GM12801 (cell line): ENCODE data around the gene ST8SIA6.

Experiments
- CTCF ChIP-seq: IDR thresholded peaks from one replicate; pipeline ENCODE4 v1.5.1; 2011; ENCODE audit warnings: control low read depth; ENCODE audit not compliant: insufficient read length; ENCODE audit errors: extremely low read depth

ST8SIA6 gene

GRCh38 chr10:17438583-17438982 is 15.8 kb downstream of the ST8SIA6 start:
- no peak for TF ChIP-seq CTCF

- TF ChIP-seq CTCF: no peak
These were observed 18.4 kb downstream of the ST8SIA6 start for GRCh38 chr10:17435953-17436352.

- TF ChIP-seq CTCF: no peak
These were observed 19.2 kb downstream of the ST8SIA6 start for GRCh38 chr10:17435187-17435586.

DNA sequence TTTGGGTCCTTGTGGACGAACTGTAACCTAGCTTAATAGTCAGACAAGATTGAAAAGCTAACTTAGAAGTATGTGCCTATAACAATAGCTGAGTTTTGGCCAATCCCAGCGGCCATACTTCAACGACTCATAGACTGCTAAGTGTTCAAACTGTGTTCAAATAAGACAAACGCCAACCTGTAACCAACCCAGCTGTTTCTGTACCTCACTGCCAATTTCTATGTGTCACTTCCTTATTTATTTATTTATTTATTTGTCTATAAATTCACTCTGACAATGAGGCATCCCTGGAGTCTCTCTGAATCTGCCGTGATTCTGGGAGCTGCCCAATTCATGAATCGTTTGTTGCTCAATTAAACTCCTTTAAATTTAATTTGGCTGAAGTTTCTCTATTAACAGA is 21.7 kb downstream of the ST8SIA6 start:
- no peak for TF ChIP-seq CTCF

DNA sequence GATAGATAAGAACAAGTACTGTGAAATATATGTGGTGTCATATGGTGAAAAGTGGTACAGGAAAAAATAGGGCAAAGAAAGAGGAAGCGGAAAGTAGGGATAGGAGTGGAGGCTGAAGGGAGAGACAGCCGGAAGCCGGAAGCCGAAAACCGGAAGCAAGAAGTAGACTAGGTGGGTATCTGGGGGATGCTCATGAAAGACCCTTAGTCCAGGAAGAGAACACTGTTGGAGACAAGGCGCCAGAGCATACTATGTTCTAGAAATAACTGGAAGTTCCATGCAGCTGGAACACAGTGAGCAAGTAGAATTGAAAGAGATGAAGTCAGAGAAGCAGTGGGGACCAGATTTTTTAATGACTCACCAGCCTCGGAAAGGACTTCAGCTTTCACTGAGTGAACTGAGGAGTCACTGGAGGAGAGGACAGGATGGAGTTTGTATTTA is 22.5 kb downstream of the ST8SIA6 start:
- no peak for TF ChIP-seq CTCF

- TF ChIP-seq CTCF: no peak
These were observed 23.6 kb downstream of the ST8SIA6 start for GRCh38 chr10:17430647-17431355.

- no peak for TF ChIP-seq CTCF
These were observed 24.9 kb downstream of the ST8SIA6 start for GRCh38 chr10:17429490-17429889.
